H1 (cell line): ENCODE data around the gene NUDT2. TPM values are rescaled to one million over a fixed set of nuclear protein-coding genes. Genes with fewer than 3 reads are reported as not detected.

Source experiments
- CTCF ChIA-PET: fragments of 300-600 bp; sonication (Branson Sonifier 250); formaldehyde crosslinking; loops from one replicate; lab custom pipeline; 2021; ENCODE audit not compliant: partially characterized antibody; lab: Charles Lee
- POLR2A ChIA-PET: fragments of 300-600 bp; sonication (Branson Sonifier 250); formaldehyde crosslinking; loops from one replicate; lab custom pipeline; 2021; ENCODE audit warnings: inconsistent platforms; ENCODE audit not compliant: partially characterized antibody; lab: Charles Lee
- DNase-seq, 2 experiments: peaks; one replicate each; pipeline versions ENCODE4 v3.0.0 to v3.0.0-alpha.2; 2010 to 2022; ENCODE audit warnings: low spot score in 2 of 2, low read depth in 1 of 2, mixed read lengths in 1 of 2
- FAIRE-seq: peaks from 2 replicates; lab custom pipeline; 2011; peaks lifted over from hg19 to GRCh38; lab: Jason Lieb, UNC
- H2AFZ ChIP-seq: 2 replicates; pipeline ENCODE4 v1.8.1; 2012; ENCODE audit warnings: low read length, inconsistent platforms
- H2AK5ac ChIP-seq: 2 replicates; pipeline ENCODE4 v1.6.1; 2013; ENCODE audit warnings: low read depth, low read length
- H2BK120ac ChIP-seq: replicated peaks from 2 replicates; pipeline ENCODE3; 2013; ENCODE audit warnings: low read depth, low read length, inconsistent platforms
- H2BK12ac ChIP-seq: 2 replicates; pipeline ENCODE4 v1.6.1; 2013; ENCODE audit warnings: low read depth, low read length
- H2BK15ac ChIP-seq: 2 replicates; pipeline ENCODE4 v1.6.1; 2013; ENCODE audit warnings: low read length
- H2BK20ac ChIP-seq: 2 replicates; pipeline ENCODE4 v1.6.1; 2013; ENCODE audit warnings: low read length
- H2BK5ac ChIP-seq: 2 replicates; pipeline ENCODE4 v1.6.1; 2013; ENCODE audit warnings: low read depth, low read length
- H3K14ac ChIP-seq: 2 replicates; pipeline ENCODE4 v1.6.1; 2013; ENCODE audit warnings: inconsistent platforms; ENCODE audit not compliant: insufficient read length
- H3K18ac ChIP-seq: 2 replicates; pipeline ENCODE4 v1.6.1; 2013; ENCODE audit warnings: low read length; ENCODE audit errors: extremely low read depth
- H3K23ac ChIP-seq: 2 replicates; pipeline ENCODE4 v1.6.1; 2013; ENCODE audit warnings: inconsistent platforms; ENCODE audit not compliant: insufficient read length
- H3K23me2 ChIP-seq: 2 replicates; pipeline ENCODE4 v1.6.1; 2013; ENCODE audit warnings: low read depth, low read length
- H3K27ac ChIP-seq: 2 replicates; pipeline ENCODE4 v1.6.1; 2011; ENCODE audit warnings: low read depth, low read length, inconsistent platforms
- H3K27me3 ChIP-seq, 4 experiments: replicated peaks in 1 of 4; 1 replicate in 1 of 4; 2 replicates in 3 of 4; pipeline versions ENCODE4 v1.6.1 to v1.8.1; 2011 to 2013; ENCODE audit warnings: low read length in 3 of 4, mild to moderate bottlenecking in 3 of 4, inconsistent platforms in 2 of 4, mixed read lengths in 2 of 4, moderate library complexity in 1 of 4; ENCODE audit not compliant: control insufficient read depth in 3 of 4, insufficient read depth in 3 of 4; ENCODE audit errors: extremely low read depth in 1 of 4
- H3K36me3 ChIP-seq, 4 experiments: 2 replicates each; pipeline versions ENCODE4 v1.6.1 to v1.8.1; 2011 to 2013; ENCODE audit warnings: mild to moderate bottlenecking in 4 of 4, low read length in 3 of 4, moderate library complexity in 2 of 4, control low read depth in 1 of 4, inconsistent platforms in 1 of 4; ENCODE audit not compliant: insufficient read depth in 4 of 4, control insufficient read depth in 2 of 4
- H3K4ac ChIP-seq: replicated peaks from 2 replicates; pipeline ENCODE3; 2013; ENCODE audit warnings: low read length, low read depth, mixed read lengths, inconsistent platforms; ENCODE audit not compliant: insufficient read length
- H3K4me1 ChIP-seq, 4 experiments: replicated peaks in 1 of 4; 1 replicate in 1 of 4; 2 replicates in 3 of 4; pipeline versions ENCODE4 v1.6.1 to v1.8.1; 2011 to 2013; ENCODE audit warnings: low read length in 3 of 4, inconsistent platforms in 2 of 4, mixed read lengths in 1 of 4; ENCODE audit not compliant: insufficient read depth in 4 of 4, control insufficient read depth in 3 of 4
- H3K4me2 ChIP-seq, 2 experiments: 2 replicates each; pipeline versions ENCODE4 v1.6.1 to v1.8.1; 2011 to 2013; ENCODE audit warnings: low read depth in 2 of 2, low read length in 2 of 2, control low read depth in 1 of 2, inconsistent platforms in 1 of 2, mild to moderate bottlenecking in 1 of 2; ENCODE audit not compliant: insufficient read depth in 1 of 2
- H3K4me3 ChIP-seq, 4 experiments: fragments of 200-600, 300-600 bp in 1 of 4; sonication (generic), shearing (Covaris generic), sonication (Bioruptor Twin) in 1 of 4; 2 replicates each; pipeline versions ENCODE4 v1.5.1 to v1.8.1; 2011 to 2016; ENCODE audit warnings: low read length in 4 of 4, low read depth in 3 of 4, control low read depth in 2 of 4, inconsistent platforms in 2 of 4, mild to moderate bottlenecking in 2 of 4, mixed read lengths in 1 of 4, moderate library complexity in 1 of 4; ENCODE audit not compliant: insufficient read depth in 2 of 4; ENCODE audit errors: extremely low read depth in 1 of 4
- H3K56ac ChIP-seq: replicated peaks from 2 replicates; pipeline ENCODE3; 2013; ENCODE audit warnings: low read depth, mild to moderate bottlenecking, mixed read lengths, low read length, inconsistent platforms; ENCODE audit not compliant: insufficient read length
- H3K79me1 ChIP-seq: 2 replicates; pipeline ENCODE4 v1.6.1; 2013; ENCODE audit warnings: low read depth, low read length, control low read depth
- H3K79me2 ChIP-seq, 2 experiments: 2 replicates each; pipeline versions ENCODE4 v1.6.1 to v1.8.1; 2012 to 2013; ENCODE audit warnings: low read length in 2 of 2, mild to moderate bottlenecking in 2 of 2, inconsistent platforms in 1 of 2; ENCODE audit not compliant: insufficient read depth in 2 of 2, control insufficient read depth in 1 of 2
- H3K9ac ChIP-seq, 4 experiments: replicated peaks in 1 of 4; 1 replicate in 1 of 4; 2 replicates in 3 of 4; pipeline versions ENCODE4 v1.6.1 to v1.8.1; 2011 to 2013; ENCODE audit warnings: low read depth in 3 of 4, low read length in 3 of 4, control low read depth in 2 of 4, mild to moderate bottlenecking in 2 of 4, moderate library complexity in 2 of 4, inconsistent platforms in 1 of 4; ENCODE audit errors: extremely low read depth in 1 of 4
- H3K9me3 ChIP-seq, 2 experiments: 2 replicates each; pipeline versions ENCODE4 v1.6.1 to v1.8.1; 2012 to 2013; ENCODE audit warnings: mild to moderate bottlenecking in 2 of 2, moderate library complexity in 2 of 2, control low read depth in 1 of 2, inconsistent platforms in 1 of 2, low read depth in 1 of 2, low read length in 1 of 2, mixed read lengths in 1 of 2; ENCODE audit not compliant: insufficient read depth in 2 of 2
- H4K20me1 ChIP-seq, 2 experiments: replicated peaks in 1 of 2; 2 replicates each; pipeline versions ENCODE3 to v1.8.1; 2011 to 2013; ENCODE audit warnings: inconsistent platforms in 2 of 2, low read length in 2 of 2, mild to moderate bottlenecking in 1 of 2; ENCODE audit not compliant: insufficient read depth in 2 of 2, control insufficient read depth in 1 of 2
- H4K5ac ChIP-seq: 2 replicates; pipeline ENCODE4 v1.6.1; 2013; ENCODE audit warnings: low read length, low read depth, mixed read lengths, inconsistent platforms; ENCODE audit not compliant: insufficient read length
- H4K8ac ChIP-seq: 2 replicates; pipeline ENCODE4 v1.8.0; 2013; ENCODE audit warnings: mild to moderate bottlenecking, moderate library complexity, low read length, inconsistent platforms; ENCODE audit not compliant: insufficient read depth; ENCODE audit errors: extremely low read depth
- H4K91ac ChIP-seq: replicated peaks from 2 replicates; pipeline ENCODE3; 2013; ENCODE audit warnings: low read length, mixed read lengths, inconsistent platforms; ENCODE audit not compliant: insufficient read length
- BCL11A ChIP-seq, 2 experiments: IDR thresholded peaks; one replicate each; pipeline ENCODE4 v1.6.1; 2011; ENCODE audit warnings: low read depth in 2 of 2, low read length in 2 of 2, mild to moderate bottlenecking in 2 of 2
- CEBPB ChIP-seq: IDR thresholded peaks from 2 replicates; pipeline ENCODE4 v1.6.1; 2012; ENCODE audit warnings: low read depth, low read length
- CHD1 ChIP-seq: IDR thresholded peaks from 2 replicates; pipeline ENCODE4 v1.6.1; 2012; ENCODE audit warnings: low read depth, low read length, improper control_type of control experiment
- CHD2 ChIP-seq: IDR thresholded peaks from 2 replicates; pipeline ENCODE4 v1.6.1; 2012; ENCODE audit warnings: low read length, improper control_type of control experiment
- FOSL1 ChIP-seq: IDR thresholded peaks from 2 replicates; pipeline ENCODE4 v1.6.1; 2011; ENCODE audit warnings: mild to moderate bottlenecking, low read depth, low read length, moderate library complexity; ENCODE audit not compliant: insufficient read depth
- GTF2F1 ChIP-seq: IDR thresholded peaks from 2 replicates; pipeline ENCODE4 v1.6.1; 2012; ENCODE audit warnings: low read depth, low read length, improper control_type of control experiment, borderline replicate concordance
- JUN ChIP-seq: IDR thresholded peaks from 2 replicates; pipeline ENCODE4 v1.6.1; 2011; ENCODE audit warnings: low read depth, mild to moderate bottlenecking, improper control_type of control experiment, low read length
- JUND ChIP-seq: IDR thresholded peaks from 2 replicates; pipeline ENCODE4 v1.6.1; 2011; ENCODE audit warnings: mild to moderate bottlenecking, improper control_type of control experiment, low read length
- RBBP5 ChIP-seq: IDR thresholded peaks from 2 replicates; pipeline ENCODE4 v1.7.1; 2012; ENCODE audit warnings: low read depth, mild to moderate bottlenecking, inconsistent platforms, low read length, moderate library complexity, borderline replicate concordance
- SUZ12 ChIP-seq: fragments of 200-600 bp; sonication (generic); IDR thresholded peaks from 2 replicates; pipeline ENCODE4 v1.6.1; 2012; ENCODE audit warnings: mild to moderate bottlenecking, inconsistent platforms, low read length, moderate library complexity, mixed read lengths
- TEAD4 ChIP-seq: IDR thresholded peaks from 2 replicates; pipeline ENCODE4 v1.6.1; 2012; ENCODE audit warnings: low read depth, low read length, inconsistent platforms, mixed read lengths
- YY1 ChIP-seq: IDR thresholded peaks from 2 replicates; pipeline ENCODE4 v1.6.1; 2011; ENCODE audit warnings: low read depth, mild to moderate bottlenecking, low read length
- WGBS, 2 experiments: shearing (Covaris generic) in 1 of 2; methylation state at CpG; one replicate each; pipeline versions ENCODE4 v1.1.6 to v1.1.7; 2013 to 2015; ENCODE audit warnings: low lambda C conversion rate in 2 of 2, mixed read lengths in 2 of 2, inconsistent platforms in 1 of 2, low coverage in 1 of 2, missing lambda C conversion rate in 1 of 2; ENCODE audit not compliant: insufficient replicate concordance in 2 of 2, insufficient coverage in 1 of 2, insufficient read length in 1 of 2; ENCODE audit errors: extremely low coverage in 1 of 2, missing lambda C conversion rate in 1 of 2; 5-methylcytosine and 5-hydroxymethylcytosine counted together
- polyA plus RNA-seq, 7 experiments: library from polyadenylated mRNA; depleted of rRNA in 3 of 7; stranded (reverse) in 5 of 7; unstranded in 2 of 7; fragments of >200 nt in 5 of 7; fragments of 200-250 nt in 2 of 7; gene quantifications; 1 replicate in 5 of 7; 2 replicates in 1 of 7; 4 replicates in 1 of 7; pipeline versions ENCODE4 v1.2.1 to v1.2.3, GENCODE V29; 2011 to 2013; ENCODE audit warnings: missing spikeins in 2 of 7, mixed read lengths in 2 of 7
- total RNA-seq: library from RNA; stranded (reverse); fragmentation: NEBNext Ultra II Directional; extraction: Animal tissue kit (Norgen Biotek cat#: 25700); gene quantifications from 2 replicates; pipeline ENCODE4 v1.2.1, GENCODE V29; 2021
- TF ChIP-seq, protein P1 (sequence below): IDR thresholded peaks from 2 replicates; pipeline ENCODE4 v1.6.1; 2011; ENCODE audit warnings: low read length, improper control_type of control experiment

NUDT2 gene
- total and polyA plus RNA-seq, 2 of the 8 experiments (the other 6 are each of a cell fraction or from before 2014, with no cell fraction given), result 16.7 to 23.7 TPM

DNA sequence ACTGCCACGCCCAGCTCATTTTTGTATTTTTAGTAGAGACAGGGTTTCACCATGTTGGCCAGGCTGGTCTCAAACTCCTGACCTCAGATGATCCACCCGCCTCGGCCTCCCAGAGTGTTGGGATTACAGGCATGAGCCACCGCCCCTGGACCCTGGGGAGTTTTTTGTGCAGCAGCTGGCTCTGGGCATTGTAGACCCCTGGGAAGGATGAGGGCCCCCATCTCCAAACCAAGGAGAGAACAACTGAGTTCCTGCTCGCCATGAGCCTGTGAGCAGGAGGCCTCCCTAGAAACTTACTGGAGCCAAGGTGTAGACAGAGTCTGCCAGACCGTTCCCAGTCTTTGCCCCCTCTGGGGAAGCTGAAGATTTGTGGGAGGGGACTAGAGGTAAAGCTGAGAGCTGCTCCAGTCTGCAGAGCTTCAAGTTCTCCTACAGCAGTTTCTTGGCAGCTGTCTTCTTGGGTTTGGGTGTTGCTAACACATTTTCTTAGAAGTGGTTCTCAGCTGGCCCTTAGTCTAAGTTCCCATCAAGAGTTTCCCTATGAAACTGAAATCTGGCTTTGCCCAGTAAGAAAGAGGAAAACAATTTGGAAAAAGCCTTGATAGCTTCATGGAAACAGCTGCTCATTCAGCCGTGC is 12.4 kb downstream of the NUDT2 start:
- Histone ChIP-seq H3K27me3 (no peaks in the 10 kb centered on the region), H4K91ac (no peak overlapping the region), H2BK120ac (no peak overlapping the region), H2AK5ac (no peak overlapping the region), H3K4me3 (no peak overlapping the region), H2AFZ (no peak overlapping the region), H2BK15ac (no peak overlapping the region), H3K36me3 (peaks cover 0 to 11% (median 5%) of the 10 kb centered on the region in 4 experiments; a peak in 4 of 8 replicates), H3K14ac (no peak overlapping the region), H3K9ac (no peak overlapping the region), H4K8ac (no peak overlapping the region), H2BK5ac (no peak overlapping the region), H3K4ac (no peak overlapping the region), H3K27ac (no peak overlapping the region), H2BK12ac (no peak overlapping the region), H3K79me1 (no peaks in the 10 kb centered on the region; the same call in 1 of the 2 replicates), H4K5ac (no peak overlapping the region), H2BK20ac (no peak overlapping the region), H3K9me3 (no peaks in the 10 kb centered on the region), H3K4me1 (no peaks in the 10 kb centered on the region), H3K18ac (no peak overlapping the region), H3K23me2 (no peaks in the 10 kb centered on the region), H3K56ac (no peak overlapping the region), H3K4me2 (no peak overlapping the region), H3K23ac (no peak overlapping the region), H4K20me1 (no peaks in the 10 kb centered on the region), H3K79me2 (no peaks in the 10 kb centered on the region)
- 83% methylated on average over 6 of the region's 7 CpGs; no CpG with 5 or more reads in 1 of the 2 experiments for WGBS, 2 experiments
- CTCF ChIA-PET, result interaction anchor here (2.3 to 16.6 kb wide), 3 partner anchors 9 to 87 kb away, joined by 6 to 350 read pairs (median 27); partner anchors contain the start of gene MYORG
- DNase-seq (no peak), FAIRE-seq (no peak)
- POLR2A ChIA-PET, result no interaction called here
- no peak for TF ChIP-seq BCL11A (IDR thresholded peaks at IDR 0.05; ENCODE audit: low read depth in 2 of 2, low read length in 2 of 2)
- TF ChIP-seq GTF2F1, result no peak
- no peak for TF ChIP-seq CHD1
- TF ChIP-seq JUND, result no peak
- TF ChIP-seq RBBP5, result no peak
- no peak for TF ChIP-seq FOSL1
- TF ChIP-seq CHD2, result no peak
- TF ChIP-seq TEAD4, result no peak
- TF ChIP-seq, protein P1, sequence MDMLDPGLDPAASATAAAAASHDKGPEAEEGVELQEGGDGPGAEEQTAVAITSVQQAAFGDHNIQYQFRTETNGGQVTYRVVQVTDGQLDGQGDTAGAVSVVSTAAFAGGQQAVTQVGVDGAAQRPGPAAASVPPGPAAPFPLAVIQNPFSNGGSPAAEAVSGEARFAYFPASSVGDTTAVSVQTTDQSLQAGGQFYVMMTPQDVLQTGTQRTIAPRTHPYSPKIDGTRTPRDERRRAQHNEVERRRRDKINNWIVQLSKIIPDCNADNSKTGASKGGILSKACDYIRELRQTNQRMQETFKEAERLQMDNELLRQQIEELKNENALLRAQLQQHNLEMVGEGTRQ, result no peak
- no peak for TF ChIP-seq CEBPB
- TF ChIP-seq JUN, result no peak
- TF ChIP-seq YY1, result no peak
- TF ChIP-seq SUZ12, result no peak
